ENCODE measurements around the gene LMAN1L. TPM values are rescaled to one million over a fixed set of nuclear protein-coding genes. Genes with fewer than 3 reads are reported as not detected.
A peak's percentile ranks its signal among the peaks of the same experiment; 100 is the strongest.

The LMAN1L gene
- 0.27 TPM for total RNA-seq

DNA sequence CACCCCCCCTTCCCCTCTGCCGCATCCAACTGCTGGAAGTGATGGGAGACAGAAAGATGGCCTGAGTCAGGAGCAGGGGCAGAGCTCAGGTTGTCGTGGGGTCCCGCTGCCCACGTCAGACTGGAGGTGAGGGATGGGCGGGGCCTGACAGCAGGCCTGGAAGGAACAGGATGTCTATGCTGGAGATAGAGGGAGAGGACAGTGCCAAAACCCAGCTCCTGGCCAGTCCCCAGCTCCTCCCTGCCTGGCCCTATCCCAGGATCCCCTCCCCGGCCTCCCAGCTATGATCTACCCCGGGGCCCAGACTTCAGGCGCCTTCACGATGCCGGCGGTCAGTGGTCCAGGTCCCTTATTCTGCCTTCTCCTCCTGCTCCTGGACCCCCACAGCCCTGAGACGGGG is at the start of gene LMAN1L:
Gene LMAN1L, plus strand, starts transcription at position 303 of the 400 bp plus-strand sequence. Its CDS starts 20 bp downstream, at position 323.
- no peak for DNase-seq (ENCODE audit: low read depth in 2 of 3, low spot score in 2 of 3)

GRCh38 chr15:74763416-74763815 is 49.2 kb upstream of the LMAN1L start:
- DNase-seq (ENCODE audit: low read depth in 2 of 3, low spot score in 2 of 3) = no peak

- no peak for DNase-seq (ENCODE audit: low read depth in 2 of 3, low spot score in 2 of 3)
Measured at GRCh38 chr15:74767167-74768098, 45.2 kb upstream of the LMAN1L start.

DNA sequence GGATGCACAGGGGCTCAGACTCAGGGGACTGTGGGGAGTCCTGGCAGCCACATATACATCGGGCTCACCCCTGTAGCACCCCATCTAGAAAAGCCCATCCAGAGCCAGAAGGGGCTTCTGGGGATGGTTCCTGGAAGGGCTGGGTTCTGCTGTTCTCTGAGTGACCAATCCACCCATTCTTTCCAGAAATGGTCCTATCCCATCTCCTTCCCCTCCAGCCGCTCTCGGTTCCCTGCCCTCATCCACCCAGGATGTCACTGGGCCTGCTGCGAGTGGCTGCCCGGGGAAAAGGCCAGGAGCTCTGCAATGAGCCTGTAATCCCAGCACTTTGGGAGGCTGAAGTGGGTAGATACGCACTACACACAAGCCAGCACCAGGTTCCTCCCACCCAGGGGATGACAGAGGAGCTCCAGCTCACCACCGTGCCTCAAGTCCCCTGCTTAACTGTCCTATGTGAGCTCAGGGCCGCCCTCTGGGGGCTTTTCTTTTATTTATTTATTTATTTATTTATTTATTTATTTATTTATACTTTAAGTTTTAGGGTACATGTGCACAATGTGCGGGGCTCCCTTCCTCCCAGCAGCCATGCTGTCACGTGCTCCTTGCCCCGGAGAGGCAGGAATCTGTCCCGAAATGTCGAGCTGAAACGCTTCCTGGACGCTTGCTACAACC is 44.4 kb upstream of the LMAN1L start:
- peak in 1 of 3 donors; percentile 34 for DNase-seq (ENCODE audit: low read depth in 2 of 3, low spot score in 2 of 3)

DNA sequence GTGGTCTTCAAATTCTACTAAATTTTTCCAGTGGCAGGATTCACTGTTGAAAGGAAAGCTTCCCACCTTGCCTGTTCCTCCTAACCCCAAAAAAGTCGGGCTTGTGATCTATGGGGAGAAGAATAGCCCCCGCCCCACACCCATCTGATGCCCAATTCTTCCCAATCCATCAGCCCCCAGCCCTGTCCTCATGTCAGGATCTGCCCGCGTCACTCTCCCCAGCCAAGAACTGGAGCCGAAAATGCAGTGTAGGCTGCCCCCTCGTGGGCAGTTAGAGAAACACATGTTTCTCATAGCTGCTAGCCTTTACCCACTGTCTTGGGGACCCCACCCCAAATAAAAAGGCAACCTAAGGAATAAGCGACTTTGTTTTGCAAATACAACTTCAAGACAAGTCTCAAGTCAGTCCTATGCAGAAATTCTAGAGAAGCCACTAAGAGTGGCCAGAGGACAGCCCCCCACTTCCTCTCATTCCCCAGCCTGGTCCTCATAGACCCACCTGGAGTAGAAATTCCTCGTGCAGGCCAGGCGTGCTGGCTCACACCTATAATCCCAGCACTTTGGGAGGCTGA is 43.8 kb upstream of the LMAN1L start:
- peak in 1 of 3 donors; percentile 66 for DNase-seq (ENCODE audit: low read depth in 2 of 3, low spot score in 2 of 3)

- DNase-seq (ENCODE audit: low read depth in 2 of 3, low spot score in 2 of 3) = no peak
Measured at GRCh38 chr15:74769463-74770025, 43.1 kb upstream of the LMAN1L start.

DNA sequence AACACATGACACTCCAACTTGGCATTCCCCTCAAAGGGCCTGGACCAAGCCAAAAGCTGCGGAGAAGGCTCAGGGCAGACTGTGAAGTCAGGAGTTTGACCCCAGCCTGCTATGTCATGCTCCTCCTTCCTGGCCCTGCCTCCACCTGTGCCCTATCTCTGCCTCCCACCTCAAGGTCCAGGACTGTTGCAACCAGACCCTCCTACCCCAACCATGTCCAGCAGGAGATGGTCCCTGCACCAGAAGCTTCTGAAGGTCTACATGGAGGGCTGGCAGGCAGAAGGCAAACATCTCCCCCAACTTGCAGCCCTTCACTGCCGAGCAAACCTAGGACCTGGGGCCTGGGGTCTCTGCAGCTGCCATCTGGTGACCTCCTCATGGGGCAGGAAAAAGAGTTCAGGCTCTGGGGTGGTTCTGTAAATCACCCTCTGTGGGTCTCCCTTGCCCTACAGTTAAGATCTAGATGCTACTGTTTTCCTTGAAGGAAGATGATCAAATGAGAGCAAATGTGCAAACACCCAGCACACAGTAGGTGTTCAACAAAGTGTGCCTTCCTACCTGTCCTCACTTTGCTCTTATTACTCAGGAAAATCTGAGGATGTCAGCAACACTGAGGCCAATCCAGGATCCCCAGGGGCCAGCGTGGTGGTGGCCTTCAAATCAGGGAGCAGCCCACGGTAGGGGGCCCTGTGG is 42.3 kb upstream of the LMAN1L start:
- DNase-seq (ENCODE audit: low read depth in 2 of 3, low spot score in 2 of 3) = no peak

DNA sequence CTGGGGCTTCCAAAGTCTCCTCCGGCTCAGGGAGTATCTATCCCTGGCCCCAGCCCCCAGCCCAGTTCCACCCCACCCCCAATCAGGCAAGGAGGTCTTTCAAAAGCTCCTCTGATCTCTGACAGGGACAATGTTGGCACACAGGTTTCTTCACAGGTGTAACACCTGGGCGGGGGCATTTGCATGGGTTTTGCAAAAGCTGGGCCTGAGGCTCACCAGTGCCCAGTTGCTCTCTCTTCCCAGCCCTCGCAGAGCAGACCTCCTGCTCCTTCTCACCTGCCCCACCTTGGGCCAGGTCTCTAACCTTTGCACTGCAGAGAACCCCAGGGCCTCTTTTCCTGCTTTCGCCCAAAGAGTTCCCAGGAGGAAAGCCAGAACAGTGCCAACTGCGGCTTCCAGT is 39.3 kb upstream of the LMAN1L start:
- no peak for DNase-seq (ENCODE audit: low read depth in 2 of 3, low spot score in 2 of 3)

- no peak for DNase-seq (ENCODE audit: low read depth in 2 of 3, low spot score in 2 of 3)
Measured at GRCh38 chr15:74773731-74774252, 38.8 kb upstream of the LMAN1L start.

DNA sequence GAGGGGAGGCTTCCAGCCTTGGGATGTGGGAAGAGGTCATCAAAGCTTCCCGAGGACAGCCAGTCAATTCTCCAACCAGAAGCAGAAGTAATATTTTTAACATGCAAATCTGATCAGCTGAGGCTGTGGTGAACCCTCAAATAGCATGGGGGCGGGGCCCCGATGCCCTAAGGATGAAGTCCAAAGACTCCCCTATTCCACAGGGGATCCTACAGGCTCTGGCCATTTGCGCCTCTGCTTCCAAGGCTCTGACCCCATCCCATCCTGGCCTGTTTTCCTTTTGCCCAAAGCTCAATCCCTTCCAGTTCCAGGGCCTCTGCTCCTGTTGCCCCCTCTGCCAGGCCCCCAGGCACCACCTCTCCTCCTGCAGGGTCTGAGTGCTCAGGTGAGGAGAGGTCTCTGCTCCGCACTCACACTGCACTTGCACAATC is 37.5 kb upstream of the LMAN1L start:
- DNase-seq (ENCODE audit: low read depth in 2 of 3, low spot score in 2 of 3) = no peak

GRCh38 chr15:74775894-74776293 is 36.7 kb upstream of the LMAN1L start:
- DNase-seq (ENCODE audit: low read depth in 2 of 3, low spot score in 2 of 3) = no peak

GRCh38 chr15:74776821-74777768 is 35.5 kb upstream of the LMAN1L start:
- DNase-seq (ENCODE audit: low read depth in 2 of 3, low spot score in 2 of 3) = peak in 2 of 3 donors; percentile 88 to 89

DNA sequence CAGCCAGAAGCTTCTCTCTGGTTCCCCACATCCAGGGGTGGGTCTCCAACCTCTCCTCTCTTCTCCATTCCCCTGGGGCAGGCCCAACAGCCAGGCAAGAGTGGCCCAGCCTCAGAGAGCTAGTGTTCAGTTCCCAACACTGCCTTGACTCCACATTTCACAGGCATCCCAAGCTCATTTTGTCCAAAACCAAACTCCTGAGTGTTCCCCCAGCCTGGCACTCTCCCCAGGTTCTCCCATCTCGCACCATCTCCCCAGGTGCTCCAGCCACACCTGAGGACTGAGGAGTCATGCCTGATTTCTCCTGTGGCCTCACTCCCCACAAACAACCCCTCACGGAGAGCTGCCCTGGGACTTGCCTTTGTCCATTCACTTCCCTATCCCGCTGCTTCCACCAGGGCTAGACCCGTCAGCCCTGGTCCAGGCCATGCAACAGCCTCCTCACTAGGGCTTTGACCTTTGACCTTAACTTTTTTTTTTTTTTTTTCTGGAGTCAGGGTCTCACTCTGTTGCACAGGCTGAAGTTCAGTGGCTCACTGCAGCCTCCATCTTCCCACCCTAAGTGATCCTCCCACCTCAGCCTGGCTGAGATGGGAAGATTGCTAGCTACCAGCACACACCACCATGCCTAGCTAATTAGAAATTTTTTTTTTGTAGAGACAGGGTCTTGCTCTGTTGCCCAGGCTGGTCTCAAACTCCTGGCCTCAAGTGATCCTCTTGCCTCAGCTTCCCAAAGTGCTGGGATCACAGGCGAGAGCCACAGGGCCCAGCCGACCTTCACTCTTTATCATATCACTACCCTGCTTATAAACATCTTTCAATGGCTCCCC is 34.7 kb upstream of the LMAN1L start:
- DNase-seq (ENCODE audit: low read depth in 2 of 3, low spot score in 2 of 3) = no peak

DNA sequence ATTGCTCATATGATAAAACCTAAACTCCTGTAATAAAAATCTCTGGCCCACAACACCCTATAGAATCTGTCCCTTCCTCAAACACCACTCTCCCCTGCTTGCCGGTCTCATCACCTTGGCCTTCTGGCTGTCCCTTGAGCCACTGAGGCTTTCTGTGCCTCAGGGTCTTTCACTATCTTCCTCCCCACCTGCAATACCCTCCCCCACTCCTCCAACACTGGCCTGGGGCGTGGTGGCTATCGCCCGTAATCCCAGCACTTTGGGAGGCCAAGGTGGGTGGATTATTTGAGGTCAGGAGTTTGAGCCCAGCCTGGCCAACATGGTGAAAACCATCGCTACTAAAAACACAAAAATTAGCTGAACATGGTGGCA is 34.0 kb upstream of the LMAN1L start:
- DNase-seq (ENCODE audit: low read depth in 2 of 3, low spot score in 2 of 3) = no peak

DNA sequence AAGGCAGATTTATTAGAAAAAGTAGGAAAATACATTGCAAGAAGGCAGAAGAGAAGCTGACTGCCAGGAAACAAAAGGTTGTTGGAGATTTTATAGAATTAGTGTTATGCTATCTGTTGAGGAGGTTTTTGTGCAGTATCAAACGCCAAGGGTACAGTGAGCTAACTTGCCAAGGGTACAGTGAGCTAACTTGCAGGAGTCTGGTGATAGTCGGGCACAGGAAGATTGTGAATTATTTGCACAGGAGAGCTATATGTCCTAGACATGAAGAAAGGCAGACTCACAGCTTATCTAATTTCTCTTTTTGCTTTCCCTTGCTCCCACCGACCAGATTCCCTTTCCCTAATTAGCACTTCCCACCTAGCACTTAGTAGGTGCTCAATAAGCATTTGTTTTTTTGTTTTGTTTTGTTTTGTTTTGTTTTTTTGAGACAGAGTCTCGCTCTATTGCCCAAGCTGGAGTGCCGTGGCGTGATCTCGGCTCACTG is 33.4 kb upstream of the LMAN1L start:
- DNase-seq (ENCODE audit: low read depth in 2 of 3, low spot score in 2 of 3) = no peak

GRCh38 chr15:74780523-74781430 is 31.9 kb upstream of the LMAN1L start:
- peak in 2 of 3 donors; percentile 50 to 53 for DNase-seq (ENCODE audit: low read depth in 2 of 3, low spot score in 2 of 3)
